HepG2 (cell line): ENCODE data around the gene LYRM4. TPM values are rescaled to one million over a fixed set of nuclear protein-coding genes. Genes with fewer than 3 reads are reported as not detected.

Source experiments
- ATF7-NPFF ChIP-seq: sonication (generic); formaldehyde crosslinking; IDR thresholded peaks from 2 replicates; pipeline ENCODE4 v1.8.1; 2023; ENCODE audit warnings: mild to moderate bottlenecking, low read depth, missing genetic modification reagents, moderate library complexity
- ELF1 ChIP-seq: sonication (generic); formaldehyde crosslinking; IDR thresholded peaks from 2 replicates; pipeline ENCODE4 v1.4.0; 2020; ENCODE audit warnings: missing genetic modification reagents
- ETV6 ChIP-seq: sonication (generic); formaldehyde crosslinking; conservative IDR thresholded peaks from 2 replicates; pipeline ENCODE4 v1.4.0; 2020; ENCODE audit warnings: missing genetic modification reagents
- HNRNPL ChIP-seq: fragments of 200-400 bp; formaldehyde crosslinking; IDR thresholded peaks from 2 replicates; pipeline ENCODE4 v1.6.1; 2017; ENCODE audit warnings: mild to moderate bottlenecking, low read depth, low read length
- MED13 ChIP-seq: sonication (generic); formaldehyde crosslinking; IDR thresholded peaks from 2 replicates; pipeline ENCODE4 v1.5.0; 2020; ENCODE audit warnings: missing genetic modification reagents
- MTA3 ChIP-seq: sonication (generic); formaldehyde crosslinking; IDR thresholded peaks from 2 replicates; pipeline ENCODE4 v1.4.0; 2020; ENCODE audit warnings: missing genetic modification reagents
- NFE2 ChIP-seq: sonication (generic); formaldehyde crosslinking; IDR thresholded peaks from 2 replicates; pipeline ENCODE4 v1.4.0; 2020; ENCODE audit warnings: missing genetic modification reagents
- NFKB2 ChIP-seq: sonication (generic); formaldehyde crosslinking; IDR thresholded peaks from 2 replicates; pipeline ENCODE4 v1.4.0; 2020; ENCODE audit warnings: missing genetic modification reagents, borderline replicate concordance
- PCBP1 ChIP-seq: fragments of 200-400 bp; formaldehyde crosslinking; IDR thresholded peaks from 2 replicates; pipeline ENCODE4 v1.6.1; 2017; ENCODE audit warnings: mild to moderate bottlenecking, low read depth, low read length, borderline replicate concordance
- PHF20 ChIP-seq: sonication (generic); formaldehyde crosslinking; IDR thresholded peaks from 2 replicates; pipeline ENCODE4 v1.5.0; 2020; ENCODE audit warnings: mild to moderate bottlenecking, missing genetic modification reagents
- PHF5A ChIP-seq: IDR thresholded peaks from one replicate; pipeline ENCODE4 v1.6.1; 2018; ENCODE audit warnings: low read depth, missing genetic modification reagents; ENCODE audit not compliant: unreplicated experiment
- RAD51 ChIP-seq: fragments of 450-650 bp; IDR thresholded peaks from 2 replicates; pipeline ENCODE4 v1.6.1; 2016; ENCODE audit warnings: borderline replicate concordance
- SALL2 ChIP-seq: sonication (generic); formaldehyde crosslinking; IDR thresholded peaks from 2 replicates; pipeline ENCODE4 v1.8.1; 2023; ENCODE audit warnings: mild to moderate bottlenecking, missing genetic modification reagents, inconsistent platforms
- SNAI1 ChIP-seq: sonication (generic); formaldehyde crosslinking; IDR thresholded peaks from 2 replicates; pipeline ENCODE4 v1.5.0; 2020; ENCODE audit warnings: mild to moderate bottlenecking, missing genetic modification reagents, borderline replicate concordance
- SSRP1 ChIP-seq: IDR thresholded peaks from 2 replicates; pipeline ENCODE4 v1.6.1; 2016; ENCODE audit warnings: control low read depth
- WIZ ChIP-seq: sonication (generic); formaldehyde crosslinking; IDR thresholded peaks from 2 replicates; pipeline ENCODE4 v1.5.1; 2020; ENCODE audit warnings: mild to moderate bottlenecking, missing genetic modification reagents
- ZBTB21 ChIP-seq: sonication (generic); formaldehyde crosslinking; IDR thresholded peaks from 2 replicates; pipeline ENCODE4 v1.4.0; 2020; ENCODE audit warnings: missing genetic modification reagents
- ZNF3 ChIP-seq: IDR thresholded peaks from 2 replicates; pipeline ENCODE4 v1.7.0; 2017; ENCODE audit warnings: inconsistent platforms
- ZNF549 ChIP-seq: sonication (generic); formaldehyde crosslinking; IDR thresholded peaks from 2 replicates; pipeline ENCODE4 v1.5.0; 2020; ENCODE audit warnings: missing genetic modification reagents
- ZNF709 ChIP-seq: sonication (generic); formaldehyde crosslinking; IDR thresholded peaks from 2 replicates; pipeline ENCODE4 v1.5.0; 2020; ENCODE audit warnings: mild to moderate bottlenecking, missing genetic modification reagents
- polyA plus RNA-seq, 8 experiments: library from polyadenylated mRNA; depleted of rRNA in 3 of 8; stranded (reverse) in 7 of 8; unstranded in 1 of 8; fragments of >200 nt; fragmentation: Illumina TruSeq in 4 of 8; extraction: Trizol in 4 of 8; gene quantifications; 2 replicates each; pipeline versions ENCODE4 v1.2.1 to v1.2.3, GENCODE V29; 2011 to 2016; ENCODE audit warnings: low read depth in 4 of 8, missing spikeins in 1 of 8, mixed read lengths in 1 of 8; ENCODE audit not compliant: insufficient read depth in 1 of 8
- total RNA-seq, 5 experiments: library from RNA; depleted of rRNA; stranded (reverse); fragments of >200 nt; fragmentation: Illumina TruSeq; extraction: Trizol; gene quantifications; 2 replicates each; pipeline ENCODE4 v1.2.3, GENCODE V29; 2016; ENCODE audit warnings: low read depth in 1 of 5
- TF ChIP-seq, protein P1 (sequence below): sonication (generic); formaldehyde crosslinking; IDR thresholded peaks from 2 replicates; pipeline ENCODE4 v1.5.0; 2020; ENCODE audit warnings: missing genetic modification reagents
- TF ChIP-seq, protein P2 (sequence below): sonication (generic); formaldehyde crosslinking; IDR thresholded peaks from 2 replicates; pipeline ENCODE4 v1.8.0; 2022; ENCODE audit warnings: mild to moderate bottlenecking, missing genetic modification reagents; ENCODE audit not compliant: insufficient replicate concordance
- TF ChIP-seq, protein P3 (sequence below): sonication (generic); formaldehyde crosslinking; IDR thresholded peaks from 2 replicates; pipeline ENCODE4 v1.8.1; 2023; ENCODE audit warnings: mild to moderate bottlenecking, missing genetic modification reagents
- TF ChIP-seq, protein P4 (sequence below): sonication (generic); formaldehyde crosslinking; IDR thresholded peaks from 2 replicates; pipeline ENCODE4 v1.5.0; 2020; ENCODE audit warnings: missing genetic modification reagents
- TF ChIP-seq, protein P5 (sequence below): sonication (generic); formaldehyde crosslinking; conservative IDR thresholded peaks from 2 replicates; pipeline ENCODE4 v1.4.0; 2020; ENCODE audit warnings: missing genetic modification reagents
- TF ChIP-seq, protein P6 (sequence below): IDR thresholded peaks from 2 replicates; pipeline ENCODE4 v1.6.1; 2016; ENCODE audit warnings: mild to moderate bottlenecking

LYRM4 gene
- total and polyA plus RNA-seq, 2 of the 13 experiments (the other 11 are each of a cell fraction or from before 2014, with no cell fraction given): 64.6 to 67.5 TPM

DNA sequence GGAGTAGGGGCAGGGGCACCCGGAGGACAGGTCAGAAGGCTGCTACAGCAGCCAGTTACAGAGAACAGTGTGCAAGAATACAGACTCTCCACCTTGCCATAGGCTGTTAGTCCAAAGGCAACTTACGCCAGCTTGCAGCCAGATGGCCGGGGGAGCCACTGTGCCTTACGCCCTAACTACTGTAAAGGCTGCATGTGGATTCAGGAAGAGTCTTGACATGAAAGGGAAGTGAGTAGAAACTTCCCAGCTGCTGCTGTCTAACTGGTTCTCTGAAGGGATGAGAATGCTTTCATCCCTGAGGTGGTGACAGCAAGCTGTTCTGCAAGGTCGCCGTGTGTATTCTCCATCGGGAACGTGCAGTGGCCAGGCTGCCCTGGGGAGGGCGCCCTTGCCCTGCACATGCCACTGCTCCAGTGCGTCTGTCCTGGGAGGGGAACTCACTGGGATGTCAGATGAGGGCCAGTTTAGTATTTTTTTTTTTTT, 46.1 kb downstream of the LYRM4 start (continued):
- TF ChIP-seq NFE2 (CRISPR knock-in tag): no peak
- TF ChIP-seq ZBTB21 (CRISPR knock-in tag): no peak
- TF ChIP-seq SSRP1 (CRISPR knock-in tag): no peak
- no peak for TF ChIP-seq ZNF3 (CRISPR knock-in tag)
- TF ChIP-seq MTA3 (CRISPR knock-in tag): no peak
- TF ChIP-seq SALL2: no peak
- no peak for TF ChIP-seq WIZ
- no peak for TF ChIP-seq PHF5A (CRISPR knock-in tag)
- TF ChIP-seq HNRNPL: no peak
- no peak for TF ChIP-seq MED13 (CRISPR knock-in tag)
- TF ChIP-seq ELF1 (CRISPR knock-in tag): no peak
- TF ChIP-seq PHF20: no peak
- TF ChIP-seq, protein P1, sequence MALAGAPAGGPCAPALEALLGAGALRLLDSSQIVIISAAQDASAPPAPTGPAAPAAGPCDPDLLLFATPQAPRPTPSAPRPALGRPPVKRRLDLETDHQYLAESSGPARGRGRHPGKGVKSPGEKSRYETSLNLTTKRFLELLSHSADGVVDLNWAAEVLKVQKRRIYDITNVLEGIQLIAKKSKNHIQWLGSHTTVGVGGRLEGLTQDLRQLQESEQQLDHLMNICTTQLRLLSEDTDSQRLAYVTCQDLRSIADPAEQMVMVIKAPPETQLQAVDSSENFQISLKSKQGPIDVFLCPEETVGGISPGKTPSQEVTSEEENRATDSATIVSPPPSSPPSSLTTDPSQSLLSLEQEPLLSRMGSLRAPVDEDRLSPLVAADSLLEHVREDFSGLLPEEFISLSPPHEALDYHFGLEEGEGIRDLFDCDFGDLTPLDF (CRISPR knock-in tag): no peak
- no peak for TF ChIP-seq ETV6 (CRISPR knock-in tag)
- TF ChIP-seq, protein P2, sequence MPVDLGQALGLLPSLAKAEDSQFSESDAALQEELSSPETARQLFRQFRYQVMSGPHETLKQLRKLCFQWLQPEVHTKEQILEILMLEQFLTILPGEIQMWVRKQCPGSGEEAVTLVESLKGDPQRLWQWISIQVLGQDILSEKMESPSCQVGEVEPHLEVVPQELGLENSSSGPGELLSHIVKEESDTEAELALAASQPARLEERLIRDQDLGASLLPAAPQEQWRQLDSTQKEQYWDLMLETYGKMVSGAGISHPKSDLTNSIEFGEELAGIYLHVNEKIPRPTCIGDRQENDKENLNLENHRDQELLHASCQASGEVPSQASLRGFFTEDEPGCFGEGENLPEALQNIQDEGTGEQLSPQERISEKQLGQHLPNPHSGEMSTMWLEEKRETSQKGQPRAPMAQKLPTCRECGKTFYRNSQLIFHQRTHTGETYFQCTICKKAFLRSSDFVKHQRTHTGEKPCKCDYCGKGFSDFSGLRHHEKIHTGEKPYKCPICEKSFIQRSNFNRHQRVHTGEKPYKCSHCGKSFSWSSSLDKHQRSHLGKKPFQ (CRISPR knock-in tag): no peak
- TF ChIP-seq, protein P3, sequence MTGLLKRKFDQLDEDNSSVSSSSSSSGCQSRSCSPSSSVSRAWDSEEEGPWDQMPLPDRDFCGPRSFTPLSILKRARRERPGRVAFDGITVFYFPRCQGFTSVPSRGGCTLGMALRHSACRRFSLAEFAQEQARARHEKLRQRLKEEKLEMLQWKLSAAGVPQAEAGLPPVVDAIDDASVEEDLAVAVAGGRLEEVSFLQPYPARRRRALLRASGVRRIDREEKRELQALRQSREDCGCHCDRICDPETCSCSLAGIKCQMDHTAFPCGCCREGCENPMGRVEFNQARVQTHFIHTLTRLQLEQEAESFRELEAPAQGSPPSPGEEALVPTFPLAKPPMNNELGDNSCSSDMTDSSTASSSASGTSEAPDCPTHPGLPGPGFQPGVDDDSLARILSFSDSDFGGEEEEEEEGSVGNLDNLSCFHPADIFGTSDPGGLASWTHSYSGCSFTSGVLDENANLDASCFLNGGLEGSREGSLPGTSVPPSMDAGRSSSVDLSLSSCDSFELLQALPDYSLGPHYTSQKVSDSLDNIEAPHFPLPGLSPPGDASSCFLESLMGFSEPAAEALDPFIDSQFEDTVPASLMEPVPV (CRISPR knock-in tag): no peak
- TF ChIP-seq, protein P4, sequence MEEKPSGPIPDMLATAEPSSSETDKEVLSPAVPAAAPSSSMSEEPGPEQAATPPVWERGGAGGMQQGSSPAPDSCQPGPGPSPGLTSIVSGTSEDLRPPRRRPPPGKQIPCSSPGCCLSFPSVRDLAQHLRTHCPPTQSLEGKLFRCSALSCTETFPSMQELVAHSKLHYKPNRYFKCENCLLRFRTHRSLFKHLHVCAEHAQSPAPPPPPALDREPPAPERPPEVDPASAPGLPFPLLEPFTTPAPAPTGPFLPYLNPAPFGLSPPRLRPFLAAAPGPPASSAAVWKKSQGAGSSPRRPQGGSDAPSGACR (CRISPR knock-in tag): no peak
- no peak for TF ChIP-seq ATF7-NPFF
- TF ChIP-seq, protein P5, sequence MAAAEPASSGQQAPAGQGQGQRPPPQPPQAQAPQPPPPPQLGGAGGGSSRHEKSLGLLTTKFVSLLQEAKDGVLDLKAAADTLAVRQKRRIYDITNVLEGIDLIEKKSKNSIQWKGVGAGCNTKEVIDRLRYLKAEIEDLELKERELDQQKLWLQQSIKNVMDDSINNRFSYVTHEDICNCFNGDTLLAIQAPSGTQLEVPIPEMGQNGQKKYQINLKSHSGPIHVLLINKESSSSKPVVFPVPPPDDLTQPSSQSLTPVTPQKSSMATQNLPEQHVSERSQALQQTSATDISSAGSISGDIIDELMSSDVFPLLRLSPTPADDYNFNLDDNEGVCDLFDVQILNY: no peak
- TF ChIP-seq ZNF549 (CRISPR knock-in tag): no peak
- TF ChIP-seq, protein P6, sequence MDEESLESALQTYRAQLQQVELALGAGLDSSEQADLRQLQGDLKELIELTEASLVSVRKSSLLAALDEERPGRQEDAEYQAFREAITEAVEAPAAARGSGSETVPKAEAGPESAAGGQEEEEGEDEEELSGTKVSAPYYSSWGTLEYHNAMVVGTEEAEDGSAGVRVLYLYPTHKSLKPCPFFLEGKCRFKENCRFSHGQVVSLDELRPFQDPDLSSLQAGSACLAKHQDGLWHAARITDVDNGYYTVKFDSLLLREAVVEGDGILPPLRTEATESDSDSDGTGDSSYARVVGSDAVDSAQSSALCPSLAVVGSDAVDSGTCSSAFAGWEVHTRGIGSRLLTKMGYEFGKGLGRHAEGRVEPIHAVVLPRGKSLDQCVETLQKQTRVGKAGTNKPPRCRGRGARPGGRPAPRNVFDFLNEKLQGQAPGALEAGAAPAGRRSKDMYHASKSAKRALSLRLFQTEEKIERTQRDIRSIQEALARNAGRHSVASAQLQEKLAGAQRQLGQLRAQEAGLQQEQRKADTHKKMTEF (CRISPR knock-in tag): no peak
- TF ChIP-seq NFKB2: no peak; the same call in 1 of the 2 replicates
- TF ChIP-seq RAD51: no peak
- TF ChIP-seq SNAI1 (CRISPR knock-in tag): no peak
- no peak for TF ChIP-seq ZNF709 (CRISPR knock-in tag)
- no peak for TF ChIP-seq PCBP1
